ENCODE measurements around the gene PAX8.

PAX8 gene

DNA sequence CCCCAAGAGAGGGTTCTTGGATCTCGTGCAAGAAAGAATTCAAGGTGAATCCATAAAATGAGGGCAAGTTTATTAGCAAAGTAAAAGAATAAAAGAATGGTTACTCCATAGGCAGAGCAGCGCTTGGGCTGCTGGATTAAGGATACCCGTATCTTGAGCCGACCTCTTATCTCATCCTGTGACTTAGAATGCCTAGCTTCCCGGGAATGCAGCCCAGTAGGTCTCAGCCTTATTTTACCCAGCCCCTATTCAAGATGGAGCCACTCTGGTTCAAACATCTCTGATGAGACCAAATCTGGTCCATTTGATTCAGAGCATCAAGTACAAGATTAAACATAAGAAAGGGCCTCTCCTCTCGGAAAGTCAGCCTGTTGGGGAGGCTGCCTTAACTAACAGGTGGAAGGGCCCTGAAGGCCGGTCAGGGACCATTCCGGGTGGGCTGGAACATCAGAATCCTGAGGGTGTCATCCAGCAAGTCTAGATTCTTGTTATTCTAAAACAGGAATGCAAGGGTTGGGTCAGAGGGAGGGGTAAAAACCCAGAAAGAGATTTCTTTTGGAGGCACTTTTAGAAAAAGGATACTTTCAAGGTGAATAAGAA, 99.2 kb downstream of the PAX8 start:
- Histone ChIP-seq H3K79me2 (ENCODE audit: control insufficient read depth, low read length) (peaks cover 98% of the 10 kb centered on the region), H4K20me1 (ENCODE audit: control insufficient read depth, insufficient read depth, low read depth, low read length) (peaks cover 43% of the 10 kb centered on the region), H3K4me3 (ENCODE audit: low read length) (no peak overlapping the region), H3K4me2 (ENCODE audit: low read length) (no peak overlapping the region), H3K9me3 (ENCODE audit: control insufficient read depth, insufficient read depth, low read length) (no peaks in the 10 kb centered on the region), H3K36me3 (ENCODE audit: control insufficient read depth, low read length) (peaks cover 92% of the 10 kb centered on the region), H3F3A (ENCODE audit: control insufficient read depth, insufficient read depth) (peaks cover 10% of the 10 kb centered on the region), H3K9me2 (replicated peaks; ENCODE audit: control insufficient read depth, low read length) (no peaks in the 10 kb centered on the region), H3K27ac (ENCODE audit: low read depth, low read length) (no peak overlapping the region), H3K27me3 (ENCODE audit: control insufficient read depth, low read length) (no peaks in the 10 kb centered on the region), H3K4me1 (ENCODE audit: control insufficient read depth, low read length) (peaks cover 21% of the 10 kb centered on the region)
- TF ChIP-seq EZH2phosphoT487 (IDR thresholded peaks at IDR 0.05; ENCODE audit: borderline replicate concordance, low read length) = no peak
- TF ChIP-seq, protein P1, sequence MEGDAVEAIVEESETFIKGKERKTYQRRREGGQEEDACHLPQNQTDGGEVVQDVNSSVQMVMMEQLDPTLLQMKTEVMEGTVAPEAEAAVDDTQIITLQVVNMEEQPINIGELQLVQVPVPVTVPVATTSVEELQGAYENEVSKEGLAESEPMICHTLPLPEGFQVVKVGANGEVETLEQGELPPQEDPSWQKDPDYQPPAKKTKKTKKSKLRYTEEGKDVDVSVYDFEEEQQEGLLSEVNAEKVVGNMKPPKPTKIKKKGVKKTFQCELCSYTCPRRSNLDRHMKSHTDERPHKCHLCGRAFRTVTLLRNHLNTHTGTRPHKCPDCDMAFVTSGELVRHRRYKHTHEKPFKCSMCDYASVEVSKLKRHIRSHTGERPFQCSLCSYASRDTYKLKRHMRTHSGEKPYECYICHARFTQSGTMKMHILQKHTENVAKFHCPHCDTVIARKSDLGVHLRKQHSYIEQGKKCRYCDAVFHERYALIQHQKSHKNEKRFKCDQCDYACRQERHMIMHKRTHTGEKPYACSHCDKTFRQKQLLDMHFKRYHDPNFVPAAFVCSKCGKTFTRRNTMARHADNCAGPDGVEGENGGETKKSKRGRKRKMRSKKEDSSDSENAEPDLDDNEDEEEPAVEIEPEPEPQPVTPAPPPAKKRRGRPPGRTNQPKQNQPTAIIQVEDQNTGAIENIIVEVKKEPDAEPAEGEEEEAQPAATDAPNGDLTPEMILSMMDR (IDR thresholded peaks at IDR 0.05; ENCODE audit: low read depth, low read length, poor library complexity, severe bottlenecking) = no peak

DNA sequence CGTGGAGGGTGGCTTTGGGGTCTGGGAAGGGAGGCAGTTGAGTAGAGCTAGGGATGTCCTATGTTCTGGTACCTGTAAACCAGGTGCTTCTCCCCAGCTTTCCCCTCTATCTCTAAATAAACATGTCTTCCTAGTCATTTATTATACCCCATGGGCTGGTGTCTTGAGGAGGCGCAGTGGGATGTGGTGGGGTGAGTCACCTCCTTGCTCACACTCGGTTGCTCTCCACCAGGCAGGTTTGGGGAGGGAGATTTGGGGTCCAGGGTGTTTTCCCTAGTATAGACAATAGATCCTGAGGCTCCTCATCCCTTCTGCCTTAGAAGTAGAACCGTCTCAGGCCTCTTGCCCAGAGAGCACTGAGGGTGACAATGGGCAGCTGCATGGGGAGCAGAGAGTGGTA, 99.8 kb downstream of the PAX8 start:
- no peak overlapping the region for H3K27ac ChIP-seq (ENCODE audit: low read depth, low read length)
- TF ChIP-seq, protein P1 (IDR thresholded peaks at IDR 0.05; ENCODE audit: low read depth, low read length, poor library complexity, severe bottlenecking) = no peak
- no peak for TF ChIP-seq EZH2phosphoT487 (IDR thresholded peaks at IDR 0.05; ENCODE audit: borderline replicate concordance, low read length)
- H3K9me3 ChIP-seq (ENCODE audit: control insufficient read depth, insufficient read depth, low read length) = no peaks in the 10 kb centered on the region
- H3K4me2 ChIP-seq (ENCODE audit: low read length) = no peak overlapping the region
- no peaks in the 10 kb centered on the region for H3K27me3 ChIP-seq (ENCODE audit: control insufficient read depth, low read length)
- no peak overlapping the region for H3K4me3 ChIP-seq (ENCODE audit: low read length)
- peaks cover 42% of the 10 kb centered on the region for H4K20me1 ChIP-seq (ENCODE audit: control insufficient read depth, insufficient read depth, low read depth, low read length)
- peaks cover 93% of the 10 kb centered on the region for H3K36me3 ChIP-seq (ENCODE audit: control insufficient read depth, low read length)
- H3K79me2 ChIP-seq (ENCODE audit: control insufficient read depth, low read length) = peaks cover 99% of the 10 kb centered on the region
- H3K4me1 ChIP-seq (ENCODE audit: control insufficient read depth, low read length) = peaks cover 21% of the 10 kb centered on the region
- H3F3A ChIP-seq (ENCODE audit: control insufficient read depth, insufficient read depth) = peaks cover 11% of the 10 kb centered on the region
- H3K9me2 ChIP-seq (replicated peaks; ENCODE audit: control insufficient read depth, low read length) = no peaks in the 10 kb centered on the region

DNA sequence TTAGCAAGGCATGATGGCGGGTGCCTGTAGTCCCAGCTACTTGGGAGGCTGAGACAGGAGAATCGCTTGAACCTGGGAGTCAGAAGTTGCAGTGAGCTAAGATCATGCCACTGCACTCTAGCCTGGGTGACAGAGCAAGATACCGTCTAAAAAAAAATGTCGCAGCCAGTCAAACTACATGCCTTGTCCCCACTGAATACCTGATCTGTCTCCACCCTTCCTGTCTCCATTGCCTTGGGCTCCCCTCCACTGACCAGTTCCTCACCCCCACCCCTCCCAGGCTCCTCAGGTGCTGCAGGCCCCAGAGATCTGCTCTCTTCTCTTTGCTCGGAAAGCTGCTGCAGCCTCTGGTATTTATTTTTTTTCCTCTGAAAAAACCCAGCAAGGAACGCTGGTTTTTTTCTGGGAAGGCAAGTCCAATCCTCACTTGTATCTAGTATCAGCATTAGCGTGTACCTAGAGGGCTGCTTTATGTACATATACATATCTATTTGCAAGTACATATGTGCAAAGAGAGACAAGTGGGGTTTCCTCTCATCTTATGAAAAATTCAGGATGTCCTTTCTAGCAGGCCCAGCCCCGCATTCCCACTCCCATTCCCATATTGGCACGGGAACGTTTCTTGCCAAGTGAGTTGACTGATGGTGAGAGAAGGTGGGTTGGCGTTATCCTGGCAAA, 100.5 kb downstream of the PAX8 start:
- no peak overlapping the region for H3K4me2 ChIP-seq (ENCODE audit: low read length)

More for the DNA sequence above, 100.5 kb downstream of the PAX8 start:
- H3K27me3 ChIP-seq (ENCODE audit: control insufficient read depth, low read length) = no peaks in the 10 kb centered on the region
- H3K9me3 ChIP-seq (ENCODE audit: control insufficient read depth, insufficient read depth, low read length) = no peaks in the 10 kb centered on the region
- peaks cover 11% of the 10 kb centered on the region for H3F3A ChIP-seq (ENCODE audit: control insufficient read depth, insufficient read depth)
- H3K36me3 ChIP-seq (ENCODE audit: control insufficient read depth, low read length) = peaks cover 86% of the 10 kb centered on the region
- no peak overlapping the region for H3K4me3 ChIP-seq (ENCODE audit: low read length)
- H4K20me1 ChIP-seq (ENCODE audit: control insufficient read depth, insufficient read depth, low read depth, low read length) = peaks cover 40% of the 10 kb centered on the region
- no peaks in the 10 kb centered on the region for H3K9me2 ChIP-seq (replicated peaks; ENCODE audit: control insufficient read depth, low read length)
- H3K27ac ChIP-seq (ENCODE audit: low read depth, low read length) = no peak overlapping the region
- peaks cover 27% of the 10 kb centered on the region for H3K4me1 ChIP-seq (ENCODE audit: control insufficient read depth, low read length)
- peaks cover 96% of the 10 kb centered on the region for H3K79me2 ChIP-seq (ENCODE audit: control insufficient read depth, low read length)
- no peak for TF ChIP-seq EZH2phosphoT487 (IDR thresholded peaks at IDR 0.05; ENCODE audit: borderline replicate concordance, low read length)
- TF ChIP-seq, protein P1 (IDR thresholded peaks at IDR 0.05; ENCODE audit: low read depth, low read length, poor library complexity, severe bottlenecking) = no peak
